PFSK-1 (cell line): Measurements from ENCODE around the gene MICALL2.

Experiments used
- POLR2AphosphoS5 ChIP-seq: IDR thresholded peaks from 2 replicates; pipeline ENCODE4 v1.6.1; 2012; ENCODE audit warnings: low read depth, mild to moderate bottlenecking, control low read depth, low read length, moderate library complexity
- TAF1 ChIP-seq: IDR thresholded peaks from 2 replicates; pipeline ENCODE4 v1.6.1; 2012; ENCODE audit warnings: low read length, control low read depth, borderline replicate concordance; ENCODE audit not compliant: insufficient read depth

- TF ChIP-seq TAF1 = no peak
- no peak for TF ChIP-seq POLR2AphosphoS5
Observed at GRCh38 chr7:1448958-1449357, 10.3 kb downstream of the MICALL2 start.
